Liver (tissue), 9 donors: ENCODE results near the gene NPPB. TPM values are rescaled to one million over a fixed set of nuclear protein-coding genes. Genes with fewer than 3 reads are reported as not detected.

Experiments
- DNase-seq: peaks from one replicate; pipeline ENCODE4 v3.0.0-alpha.2; 2017; ENCODE audit warnings: low spot score
- H3K27ac ChIP-seq, 2 donors: one replicate each; pipeline ENCODE4 v1.7.0; 2013; ENCODE audit warnings: inconsistent platforms in 2 of 2, low read length in 2 of 2, control low read depth in 1 of 2, low read depth in 1 of 2, mild to moderate bottlenecking in 1 of 2
- H3K27me3 ChIP-seq, 4 donors: one replicate each; pipeline versions ENCODE4 v1.6.1 to v1.7.0; 2013; ENCODE audit warnings: low read length in 3 of 4, inconsistent platforms in 1 of 4, mild to moderate bottlenecking in 1 of 4, moderate library complexity in 1 of 4; ENCODE audit not compliant: control insufficient read depth in 4 of 4, insufficient read depth in 4 of 4
- H3K36me3 ChIP-seq, 4 donors: one replicate each; pipeline versions ENCODE4 v1.6.1 to v1.7.0; 2013; ENCODE audit warnings: low read length in 3 of 4, mild to moderate bottlenecking in 3 of 4, low read depth in 1 of 4, moderate library complexity in 1 of 4; ENCODE audit not compliant: control insufficient read depth in 4 of 4, insufficient read depth in 3 of 4
- H3K4me1 ChIP-seq, 4 donors: one replicate each; pipeline versions ENCODE4 v1.6.1 to v1.7.0; 2013; ENCODE audit warnings: low read length in 3 of 4, mild to moderate bottlenecking in 3 of 4, moderate library complexity in 1 of 4; ENCODE audit not compliant: control insufficient read depth in 4 of 4, insufficient read depth in 4 of 4
- H3K4me3 ChIP-seq, 3 donors: one replicate each; pipeline versions ENCODE4 v1.6.1 to v1.7.0; 2013; ENCODE audit warnings: low read length in 3 of 3, control low read depth in 1 of 3, low read depth in 1 of 3, mild to moderate bottlenecking in 1 of 3
- H3K9ac ChIP-seq, 2 donors: one replicate each; pipeline ENCODE4 v1.7.0; 2013; ENCODE audit warnings: low read length in 2 of 2, mild to moderate bottlenecking in 2 of 2, moderate library complexity in 2 of 2, control low read depth in 1 of 2, low read depth in 1 of 2
- H3K9me3 ChIP-seq, 4 donors: one replicate each; pipeline versions ENCODE4 v1.6.1 to v1.7.0; 2013; ENCODE audit warnings: low read length in 3 of 4; ENCODE audit not compliant: control insufficient read depth in 4 of 4
- EGR1 ChIP-seq, 2 donors: IDR thresholded peaks; 2 replicates each; pipeline ENCODE4 v1.6.1; 2016 to 2018; ENCODE audit warnings: antibody characterized with exemption in 2 of 2, low read depth in 2 of 2
- FOXA1 ChIP-seq: IDR thresholded peaks from 2 replicates; pipeline ENCODE4 v1.6.1; 2016; ENCODE audit warnings: antibody characterized with exemption
- FOXA2 ChIP-seq: IDR thresholded peaks from 2 replicates; pipeline ENCODE4 v1.6.1; 2016; ENCODE audit warnings: antibody characterized with exemption
- GABPA ChIP-seq, 2 donors: IDR thresholded peaks in 1 of 2; conservative IDR thresholded peaks in 1 of 2; 2 replicates each; pipeline ENCODE4 v1.6.1; 2016; ENCODE audit warnings: antibody characterized with exemption in 2 of 2, mild to moderate bottlenecking in 1 of 2, moderate library complexity in 1 of 2
- HNF4A ChIP-seq, 2 donors: conservative IDR thresholded peaks; 2 replicates each; pipeline ENCODE4 v1.6.1; 2016; ENCODE audit warnings: antibody characterized with exemption in 2 of 2, mild to moderate bottlenecking in 2 of 2
- HNF4G ChIP-seq: IDR thresholded peaks from 2 replicates; pipeline ENCODE4 v1.6.1; 2016; ENCODE audit warnings: antibody characterized with exemption
- JUND ChIP-seq, 2 donors: IDR thresholded peaks; 2 replicates each; pipeline ENCODE4 v1.6.1; 2016; ENCODE audit warnings: antibody characterized with exemption in 2 of 2
- NR2F2 ChIP-seq: IDR thresholded peaks from 2 replicates; pipeline ENCODE4 v1.6.1; 2016; ENCODE audit warnings: antibody characterized with exemption
- RAD21 ChIP-seq, 2 donors: IDR thresholded peaks; 2 replicates each; pipeline ENCODE4 v1.6.1; 2016; ENCODE audit warnings: antibody characterized with exemption in 2 of 2, mild to moderate bottlenecking in 2 of 2
- RXRA ChIP-seq, 2 donors: IDR thresholded peaks; 2 replicates each; pipeline ENCODE4 v1.6.1; 2017 to 2018; ENCODE audit warnings: antibody characterized with exemption in 2 of 2, mild to moderate bottlenecking in 1 of 2
- SP1 ChIP-seq: IDR thresholded peaks from 2 replicates; pipeline ENCODE4 v1.6.1; 2018; ENCODE audit warnings: antibody characterized with exemption, mild to moderate bottlenecking
- TAF1 ChIP-seq: conservative IDR thresholded peaks from 2 replicates; pipeline ENCODE4 v1.6.1; 2016; ENCODE audit warnings: antibody characterized with exemption, mild to moderate bottlenecking
- YY1 ChIP-seq: IDR thresholded peaks from 2 replicates; pipeline ENCODE4 v1.6.1; 2016; ENCODE audit warnings: antibody characterized with exemption, mild to moderate bottlenecking
- WGBS: extraction: QIAGEN DNeasy Blood & Tissue Kit; methylation state at CpG from one replicate; pipeline ENCODE4 v1.1.7; 2013; 5-methylcytosine and 5-hydroxymethylcytosine counted together
- polyA plus RNA-seq, 2 donors: library from polyadenylated mRNA; stranded (reverse) in 1 of 2; unstranded in 1 of 2; fragments of 200-250 nt in 1 of 2; fragments of >200 nt in 1 of 2; fragmentation: Nextera tagmentation in 1 of 2; extraction: Ambion mirVana in 1 of 2; gene quantifications; one replicate each; pipeline versions ENCODE4 v1.2.1 to v1.2.3, GENCODE V29; 2013 to 2015
- total RNA-seq, 2 donors: library from RNA; depleted of rRNA; stranded (reverse); fragments of >200 nt; gene quantifications; one replicate each; pipeline ENCODE4 v1.2.3, GENCODE V29; 2014
- TF ChIP-seq, protein P1 (sequence below): IDR thresholded peaks from 2 replicates; pipeline ENCODE4 v1.6.1; 2016; ENCODE audit warnings: antibody characterized with exemption
- TF ChIP-seq, protein P2 (sequence below): IDR thresholded peaks from 2 replicates; pipeline ENCODE4 v1.6.1; 2016; ENCODE audit warnings: antibody characterized with exemption, mild to moderate bottlenecking
- TF ChIP-seq, protein P3 (sequence below): IDR thresholded peaks from 2 replicates; pipeline ENCODE4 v1.6.1; 2016; ENCODE audit warnings: antibody characterized with exemption
- TF ChIP-seq, protein P4 (sequence below): IDR thresholded peaks from 2 replicates; pipeline ENCODE4 v1.6.1; 2016; ENCODE audit warnings: antibody characterized with exemption
- TF ChIP-seq, protein P5 (sequence below): fragments of 150-350 bp; IDR thresholded peaks from 2 replicates; pipeline ENCODE4 v1.5.1; 2017; ENCODE audit warnings: improper control_type of control experiment, low read depth, low read length; ENCODE audit not compliant: missing input control
- donor health status: healthy.
- donor health status: healthy.
- donor health status: healthy.
- donor health status: healthy.
- donor health status: healthy.

The NPPB gene
- total and polyA plus RNA-seq, 4 donors: not detected

DNA sequence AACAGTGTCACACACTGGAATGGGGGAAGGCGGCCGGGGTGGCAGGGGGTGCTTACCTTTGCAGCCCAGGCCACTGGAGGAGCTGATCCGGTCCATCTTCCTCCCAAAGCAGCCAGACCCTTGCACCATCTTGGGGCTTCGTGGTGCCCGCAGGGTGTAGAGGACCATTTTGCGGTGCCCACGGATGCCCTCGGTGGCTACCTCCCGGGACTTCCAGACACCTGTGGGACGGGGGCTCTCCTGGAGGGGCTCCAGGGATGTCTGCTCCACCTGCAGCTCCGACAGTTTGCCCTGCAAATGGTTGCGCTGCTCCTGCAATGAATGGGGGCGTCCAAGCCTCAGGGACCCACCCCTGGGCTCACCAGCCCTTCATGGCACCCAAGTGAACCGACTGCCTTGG, 587 bp downstream of the NPPB start:
- no peaks in the 10 kb centered on the region for H3K36me3 ChIP-seq
- H3K9ac ChIP-seq: no peak overlapping the region
- no peak overlapping the region for H3K27ac ChIP-seq
- no peaks in the 10 kb centered on the region for H3K9me3 ChIP-seq
- peaks cover 0 to 4% (median 2%) of the 10 kb centered on the region in 4 donors for H3K4me1 ChIP-seq
- peaks cover 0 to 19% (median under 1%) of the 10 kb centered on the region in 4 donors for H3K27me3 ChIP-seq
- no peak overlapping the region for H3K4me3 ChIP-seq
- TF ChIP-seq, protein P1, sequence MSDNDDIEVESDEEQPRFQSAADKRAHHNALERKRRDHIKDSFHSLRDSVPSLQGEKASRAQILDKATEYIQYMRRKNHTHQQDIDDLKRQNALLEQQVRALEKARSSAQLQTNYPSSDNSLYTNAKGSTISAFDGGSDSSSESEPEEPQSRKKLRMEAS: no peak
- TF ChIP-seq SP1: no peak
- TF ChIP-seq, protein P2, sequence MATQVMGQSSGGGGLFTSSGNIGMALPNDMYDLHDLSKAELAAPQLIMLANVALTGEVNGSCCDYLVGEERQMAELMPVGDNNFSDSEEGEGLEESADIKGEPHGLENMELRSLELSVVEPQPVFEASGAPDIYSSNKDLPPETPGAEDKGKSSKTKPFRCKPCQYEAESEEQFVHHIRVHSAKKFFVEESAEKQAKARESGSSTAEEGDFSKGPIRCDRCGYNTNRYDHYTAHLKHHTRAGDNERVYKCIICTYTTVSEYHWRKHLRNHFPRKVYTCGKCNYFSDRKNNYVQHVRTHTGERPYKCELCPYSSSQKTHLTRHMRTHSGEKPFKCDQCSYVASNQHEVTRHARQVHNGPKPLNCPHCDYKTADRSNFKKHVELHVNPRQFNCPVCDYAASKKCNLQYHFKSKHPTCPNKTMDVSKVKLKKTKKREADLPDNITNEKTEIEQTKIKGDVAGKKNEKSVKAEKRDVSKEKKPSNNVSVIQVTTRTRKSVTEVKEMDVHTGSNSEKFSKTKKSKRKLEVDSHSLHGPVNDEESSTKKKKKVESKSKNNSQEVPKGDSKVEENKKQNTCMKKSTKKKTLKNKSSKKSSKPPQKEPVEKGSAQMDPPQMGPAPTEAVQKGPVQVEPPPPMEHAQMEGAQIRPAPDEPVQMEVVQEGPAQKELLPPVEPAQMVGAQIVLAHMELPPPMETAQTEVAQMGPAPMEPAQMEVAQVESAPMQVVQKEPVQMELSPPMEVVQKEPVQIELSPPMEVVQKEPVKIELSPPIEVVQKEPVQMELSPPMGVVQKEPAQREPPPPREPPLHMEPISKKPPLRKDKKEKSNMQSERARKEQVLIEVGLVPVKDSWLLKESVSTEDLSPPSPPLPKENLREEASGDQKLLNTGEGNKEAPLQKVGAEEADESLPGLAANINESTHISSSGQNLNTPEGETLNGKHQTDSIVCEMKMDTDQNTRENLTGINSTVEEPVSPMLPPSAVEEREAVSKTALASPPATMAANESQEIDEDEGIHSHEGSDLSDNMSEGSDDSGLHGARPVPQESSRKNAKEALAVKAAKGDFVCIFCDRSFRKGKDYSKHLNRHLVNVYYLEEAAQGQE: no peak
- no peak for TF ChIP-seq YY1
- TF ChIP-seq JUND (IDR thresholded peaks at IDR 0.05): no peak
- TF ChIP-seq NR2F2: no peak
- no peak for TF ChIP-seq RXRA (IDR thresholded peaks at IDR 0.05)
- TF ChIP-seq TAF1: no peak
- no peak for TF ChIP-seq GABPA (IDR thresholded peaks at IDR 0.05 in 1 of 2, conservative IDR thresholded peaks at IDR 0.05 in 1 of 2)
- no peak for TF ChIP-seq FOXA1
- TF ChIP-seq HNF4A (conservative IDR thresholded peaks at IDR 0.05): no peak
- no peak for TF ChIP-seq FOXA2
- TF ChIP-seq, protein P3, sequence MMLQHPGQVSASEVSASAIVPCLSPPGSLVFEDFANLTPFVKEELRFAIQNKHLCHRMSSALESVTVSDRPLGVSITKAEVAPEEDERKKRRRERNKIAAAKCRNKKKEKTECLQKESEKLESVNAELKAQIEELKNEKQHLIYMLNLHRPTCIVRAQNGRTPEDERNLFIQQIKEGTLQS: no peak
- no peak for TF ChIP-seq EGR1 (IDR thresholded peaks at IDR 0.05; ENCODE audit: low read depth in 2 of 2)
- no peak for TF ChIP-seq HNF4G
- TF ChIP-seq, protein P4, sequence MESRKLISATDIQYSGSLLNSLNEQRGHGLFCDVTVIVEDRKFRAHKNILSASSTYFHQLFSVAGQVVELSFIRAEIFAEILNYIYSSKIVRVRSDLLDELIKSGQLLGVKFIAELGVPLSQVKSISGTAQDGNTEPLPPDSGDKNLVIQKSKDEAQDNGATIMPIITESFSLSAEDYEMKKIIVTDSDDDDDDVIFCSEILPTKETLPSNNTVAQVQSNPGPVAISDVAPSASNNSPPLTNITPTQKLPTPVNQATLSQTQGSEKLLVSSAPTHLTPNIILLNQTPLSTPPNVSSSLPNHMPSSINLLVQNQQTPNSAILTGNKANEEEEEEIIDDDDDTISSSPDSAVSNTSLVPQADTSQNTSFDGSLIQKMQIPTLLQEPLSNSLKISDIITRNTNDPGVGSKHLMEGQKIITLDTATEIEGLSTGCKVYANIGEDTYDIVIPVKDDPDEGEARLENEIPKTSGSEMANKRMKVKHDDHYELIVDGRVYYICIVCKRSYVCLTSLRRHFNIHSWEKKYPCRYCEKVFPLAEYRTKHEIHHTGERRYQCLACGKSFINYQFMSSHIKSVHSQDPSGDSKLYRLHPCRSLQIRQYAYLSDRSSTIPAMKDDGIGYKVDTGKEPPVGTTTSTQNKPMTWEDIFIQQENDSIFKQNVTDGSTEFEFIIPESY: no peak
- 83% methylated on average over 14 of the region's 14 CpGs for WGBS
- no peak for DNase-seq

DNA sequence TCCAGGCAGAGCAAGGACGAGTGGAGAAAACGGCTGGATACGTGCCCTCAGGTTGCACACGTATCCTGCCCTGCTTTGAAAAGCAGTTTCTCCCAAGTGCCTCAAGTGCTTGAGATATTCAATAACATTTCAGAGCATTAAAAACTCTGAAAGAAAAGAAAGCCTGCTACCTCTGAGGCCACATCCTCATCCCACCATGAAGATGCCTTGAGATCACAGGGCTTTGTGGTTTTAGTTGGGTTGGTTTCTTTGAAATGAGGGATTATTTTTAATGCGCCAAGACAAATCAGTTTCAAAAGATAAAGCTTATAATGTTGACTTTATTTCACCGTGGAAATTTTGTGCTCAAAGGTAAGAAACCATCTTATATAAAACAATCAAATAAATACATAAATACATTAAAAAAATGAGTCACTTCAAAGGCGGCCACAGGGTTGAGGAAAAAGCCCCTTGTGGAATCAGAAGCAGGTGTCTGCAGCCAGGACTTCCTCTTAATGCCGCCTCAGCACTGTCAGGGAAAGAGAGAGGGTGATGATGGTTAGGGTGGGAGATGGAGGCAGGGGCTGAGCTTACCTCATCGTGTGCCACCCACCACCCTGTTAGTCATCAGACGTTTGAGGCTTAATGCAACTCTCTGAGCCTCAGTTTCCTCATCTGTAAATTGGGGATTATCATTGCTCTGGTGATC, 1.4 kb downstream of the NPPB start:
- Histone ChIP-seq H3K27ac (no peak overlapping the region), H3K27me3 (peaks cover 0 to 19% (median under 1%) of the 10 kb centered on the region in 4 donors), H3K4me1 (peaks cover 0 to 4% (median 2%) of the 10 kb centered on the region in 4 donors), H3K9me3 (no peaks in the 10 kb centered on the region), H3K36me3 (no peaks in the 10 kb centered on the region), H3K4me3 (no peak overlapping the region), H3K9ac (no peak overlapping the region)
- no peak for DNase-seq
- 50% methylated on average over 10 of the region's 10 CpGs for WGBS
- TF ChIP-seq RXRA (IDR thresholded peaks at IDR 0.05) (no peak), TAF1 (no peak), EGR1 (IDR thresholded peaks at IDR 0.05; ENCODE audit: low read depth in 2 of 2) (no peak), JUND (IDR thresholded peaks at IDR 0.05) (no peak), HNF4A (conservative IDR thresholded peaks at IDR 0.05) (no peak), YY1 (no peak), GABPA (IDR thresholded peaks at IDR 0.05 in 1 of 2, conservative IDR thresholded peaks at IDR 0.05 in 1 of 2) (no peak), NR2F2 (no peak), FOXA2 (no peak), HNF4G (no peak), FOXA1 (no peak), SP1 (no peak), RAD21 (IDR thresholded peaks at IDR 0.05) (no peak)
- TF ChIP-seq, protein P5, sequence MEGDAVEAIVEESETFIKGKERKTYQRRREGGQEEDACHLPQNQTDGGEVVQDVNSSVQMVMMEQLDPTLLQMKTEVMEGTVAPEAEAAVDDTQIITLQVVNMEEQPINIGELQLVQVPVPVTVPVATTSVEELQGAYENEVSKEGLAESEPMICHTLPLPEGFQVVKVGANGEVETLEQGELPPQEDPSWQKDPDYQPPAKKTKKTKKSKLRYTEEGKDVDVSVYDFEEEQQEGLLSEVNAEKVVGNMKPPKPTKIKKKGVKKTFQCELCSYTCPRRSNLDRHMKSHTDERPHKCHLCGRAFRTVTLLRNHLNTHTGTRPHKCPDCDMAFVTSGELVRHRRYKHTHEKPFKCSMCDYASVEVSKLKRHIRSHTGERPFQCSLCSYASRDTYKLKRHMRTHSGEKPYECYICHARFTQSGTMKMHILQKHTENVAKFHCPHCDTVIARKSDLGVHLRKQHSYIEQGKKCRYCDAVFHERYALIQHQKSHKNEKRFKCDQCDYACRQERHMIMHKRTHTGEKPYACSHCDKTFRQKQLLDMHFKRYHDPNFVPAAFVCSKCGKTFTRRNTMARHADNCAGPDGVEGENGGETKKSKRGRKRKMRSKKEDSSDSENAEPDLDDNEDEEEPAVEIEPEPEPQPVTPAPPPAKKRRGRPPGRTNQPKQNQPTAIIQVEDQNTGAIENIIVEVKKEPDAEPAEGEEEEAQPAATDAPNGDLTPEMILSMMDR: no peak
- TF ChIP-seq, protein P2: no peak
- TF ChIP-seq, protein P3: no peak
- TF ChIP-seq, protein P1: no peak
